Gastroesophageal sphincter (tissue), 4 donors: ENCODE measurements around the gene APC. TPM values are rescaled to one million over a fixed set of nuclear protein-coding genes. Genes with fewer than 3 reads are reported as not detected.

Experiments
- ATAC-seq: fragments of 150-250 bp; one replicate; pipeline ENCODE4 v1.9.1; 2016; ENCODE audit warnings: mild to moderate bottlenecking, moderate library complexity
- H3K27ac ChIP-seq, 4 donors: fragments of 200-600 bp; sonication (generic) in 3 of 4; 1 replicate in 3 of 4; 2 replicates in 1 of 4; pipeline ENCODE4 v1.5.1; 2016 to 2019
- H3K27me3 ChIP-seq: fragments of 200-600 bp; sonication (generic); one replicate; pipeline ENCODE4 v1.5.1; 2019
- H3K36me3 ChIP-seq, 2 donors: fragments of 200-600 bp; sonication (generic); one replicate each; pipeline ENCODE4 v1.5.1; 2019; ENCODE audit warnings: control low read depth in 1 of 2
- H3K4me1 ChIP-seq, 3 donors: fragments of 200-600 bp; sonication (generic); 1 replicate in 2 of 3; 2 replicates in 1 of 3; pipeline ENCODE4 v1.5.1; 2016 to 2019; ENCODE audit warnings: control low read depth in 2 of 3
- H3K4me3 ChIP-seq, 2 donors: fragments of 200-600 bp; sonication (generic); one replicate each; pipeline ENCODE4 v1.5.1; 2019; ENCODE audit warnings: mild to moderate bottlenecking in 1 of 2, moderate library complexity in 1 of 2
- H3K9me3 ChIP-seq, 3 donors: fragments of 200-600 bp; sonication (generic); one replicate each; pipeline ENCODE4 v1.5.1; 2017 to 2019; ENCODE audit warnings: control low read depth in 2 of 3
- EP300 ChIP-seq: sonication (generic); formaldehyde crosslinking; IDR thresholded peaks from one replicate; pipeline ENCODE4 v1.6.1; 2017; ENCODE audit warnings: antibody characterized with exemption, mild to moderate bottlenecking
- POLR2A ChIP-seq, 2 donors: fragments of 450-650 bp; IDR thresholded peaks; one replicate each; pipeline ENCODE4 v1.6.1; 2017; ENCODE audit warnings: antibody characterized with exemption in 2 of 2, mild to moderate bottlenecking in 2 of 2, moderate library complexity in 1 of 2
- POLR2AphosphoS5 ChIP-seq: sonication (generic); formaldehyde crosslinking; IDR thresholded peaks from one replicate; pipeline ENCODE4 v1.6.1; 2017; ENCODE audit warnings: antibody characterized with exemption
- WGBS, 2 donors: methylation state at CpG; one replicate each; pipeline ENCODE4 v1.1.5; 2018; ENCODE audit warnings: low coverage in 1 of 2; 5-methylcytosine and 5-hydroxymethylcytosine counted together
- total RNA-seq, 4 donors: library from RNA; depleted of rRNA; stranded (reverse); fragments of >200 nt; gene quantifications; one replicate each; pipeline ENCODE4 v1.1.0, GENCODE V29; 2016
- TF ChIP-seq, protein P1 (sequence below), 4 experiments: fragments of 200-600 bp in 2 of 4; fragments of 450-650 bp in 2 of 4; sonication (generic) in 1 of 4; IDR thresholded peaks; one replicate each; pipeline ENCODE4 v1.5.1; 2017 to 2019; ENCODE audit warnings: antibody characterized with exemption in 4 of 4, mild to moderate bottlenecking in 2 of 4, moderate library complexity in 2 of 4

APC gene
- 100 to 1,000 TPM in 2 of 4 donors, 10 to 100 TPM in 2; 77.3 to 172 (median 112) TPM for total RNA-seq

DNA sequence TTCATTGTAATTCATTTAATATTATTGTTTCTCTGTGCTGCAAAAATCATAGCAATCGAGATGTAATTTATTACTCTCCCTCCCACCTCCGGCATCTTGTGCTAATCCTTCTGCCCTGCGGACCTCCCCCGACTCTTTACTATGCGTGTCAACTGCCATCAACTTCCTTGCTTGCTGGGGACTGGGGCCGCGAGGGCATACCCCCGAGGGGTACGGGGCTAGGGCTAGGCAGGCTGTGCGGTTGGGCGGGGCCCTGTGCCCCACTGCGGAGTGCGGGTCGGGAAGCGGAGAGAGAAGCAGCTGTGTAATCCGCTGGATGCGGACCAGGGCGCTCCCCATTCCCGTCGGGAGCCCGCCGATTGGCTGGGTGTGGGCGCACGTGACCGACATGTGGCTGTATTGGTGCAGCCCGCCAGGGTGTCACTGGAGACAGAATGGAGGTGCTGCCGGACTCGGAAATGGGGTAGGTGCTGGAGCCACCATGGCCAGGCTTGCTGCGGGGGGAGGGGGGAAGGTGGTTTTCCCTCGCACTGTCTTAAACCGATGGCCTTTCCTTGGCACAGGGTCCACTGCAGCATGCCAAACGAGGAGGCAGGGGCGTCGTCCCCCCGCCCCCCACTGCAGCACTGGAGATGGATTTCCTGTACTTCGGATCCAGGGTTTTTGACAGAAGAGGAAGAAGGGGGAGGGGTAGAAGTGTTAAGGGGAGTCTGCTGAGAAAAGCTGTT, at the start of gene APC:
APC (plus strand) TSS at position 423 of the 728 bp plus-strand sequence. CDS start 17,006 bp downstream, outside the sequence.
- no peak for TF ChIP-seq EP300
- peak in 1 of 2 donors; percentile 34 for TF ChIP-seq POLR2A (IDR thresholded peaks at IDR 0.05)
- peak; percentile 81 for TF ChIP-seq POLR2AphosphoS5
- TF ChIP-seq, protein P1, sequence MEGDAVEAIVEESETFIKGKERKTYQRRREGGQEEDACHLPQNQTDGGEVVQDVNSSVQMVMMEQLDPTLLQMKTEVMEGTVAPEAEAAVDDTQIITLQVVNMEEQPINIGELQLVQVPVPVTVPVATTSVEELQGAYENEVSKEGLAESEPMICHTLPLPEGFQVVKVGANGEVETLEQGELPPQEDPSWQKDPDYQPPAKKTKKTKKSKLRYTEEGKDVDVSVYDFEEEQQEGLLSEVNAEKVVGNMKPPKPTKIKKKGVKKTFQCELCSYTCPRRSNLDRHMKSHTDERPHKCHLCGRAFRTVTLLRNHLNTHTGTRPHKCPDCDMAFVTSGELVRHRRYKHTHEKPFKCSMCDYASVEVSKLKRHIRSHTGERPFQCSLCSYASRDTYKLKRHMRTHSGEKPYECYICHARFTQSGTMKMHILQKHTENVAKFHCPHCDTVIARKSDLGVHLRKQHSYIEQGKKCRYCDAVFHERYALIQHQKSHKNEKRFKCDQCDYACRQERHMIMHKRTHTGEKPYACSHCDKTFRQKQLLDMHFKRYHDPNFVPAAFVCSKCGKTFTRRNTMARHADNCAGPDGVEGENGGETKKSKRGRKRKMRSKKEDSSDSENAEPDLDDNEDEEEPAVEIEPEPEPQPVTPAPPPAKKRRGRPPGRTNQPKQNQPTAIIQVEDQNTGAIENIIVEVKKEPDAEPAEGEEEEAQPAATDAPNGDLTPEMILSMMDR (IDR thresholded peaks at IDR 0.05) = peak in 2 of 4 experiments; percentile 41 to 44
- no peaks in the 10 kb centered on the region for H3K27me3 ChIP-seq
- H3K9me3 ChIP-seq = no peaks in the 10 kb centered on the region
- peak; percentile 99 for ATAC-seq
- peak within 1 kb of the TSS; percentile 49 to 65 for H3K4me3 ChIP-seq
- H3K36me3 ChIP-seq = no peaks in the 10 kb centered on the region
- peaks cover 2 to 71% (median 4%) of the 10 kb centered on the region in 3 donors for H3K4me1 ChIP-seq
- WGBS, 2 donors = 0% methylated on average over 7 to 10 of the region's 36 CpGs
- H3K27ac ChIP-seq = peak within 1 kb of the TSS; percentile 30 to 83 (median 81)

DNA sequence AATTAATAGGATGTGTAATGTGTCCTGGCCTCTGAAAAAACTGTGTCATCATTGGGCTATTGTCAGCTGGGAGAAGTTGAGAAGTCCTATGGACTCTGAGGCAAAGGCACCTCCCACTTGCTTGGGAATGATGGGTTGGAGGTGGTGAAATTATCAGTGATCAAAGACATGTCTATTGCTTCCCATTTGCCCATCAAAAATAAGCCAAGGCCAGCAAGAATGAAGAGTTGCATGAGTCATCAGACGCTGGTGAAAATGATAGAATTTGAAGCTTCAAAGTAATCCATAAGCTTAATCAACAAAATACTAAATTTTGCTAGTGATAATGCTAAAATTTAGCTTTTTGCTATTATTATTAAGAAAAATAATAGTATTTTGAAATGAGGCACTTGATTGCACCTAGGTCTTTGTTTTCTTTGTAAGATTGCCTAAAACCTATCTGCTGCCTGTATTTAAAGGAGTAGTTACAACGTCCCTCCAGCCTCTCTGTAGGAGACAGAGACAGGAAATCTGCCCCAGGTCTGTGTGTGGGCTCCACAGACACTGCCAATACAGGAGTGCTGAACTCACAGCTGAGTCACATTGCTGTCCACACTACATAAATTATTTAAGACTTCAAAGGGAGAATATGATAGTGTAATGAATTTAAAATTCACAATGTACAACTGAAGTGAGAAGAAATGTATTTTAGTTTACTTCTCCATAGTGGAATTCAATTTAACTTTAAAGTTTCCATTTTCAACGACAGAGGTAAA, 48.4 kb upstream of the APC start:
- no peak overlapping the region for H3K27ac ChIP-seq
- H3K4me3 ChIP-seq = no peak overlapping the region
- H3K4me1 ChIP-seq = peaks cover 3 to 19% (median 11%) of the 10 kb centered on the region in 3 donors
- TF ChIP-seq POLR2A (IDR thresholded peaks at IDR 0.05) (no peak), EP300 (no peak)
- TF ChIP-seq, protein P1 (IDR thresholded peaks at IDR 0.05) = no peak
- H3K9me3 ChIP-seq = no peaks in the 10 kb centered on the region
- WGBS, 2 donors = 32 to 41% methylated on average over 3 of the region's 3 CpGs
- ATAC-seq = no peak
- H3K36me3 ChIP-seq = no peaks in the 10 kb centered on the region
- H3K27me3 ChIP-seq = no peaks in the 10 kb centered on the region

DNA sequence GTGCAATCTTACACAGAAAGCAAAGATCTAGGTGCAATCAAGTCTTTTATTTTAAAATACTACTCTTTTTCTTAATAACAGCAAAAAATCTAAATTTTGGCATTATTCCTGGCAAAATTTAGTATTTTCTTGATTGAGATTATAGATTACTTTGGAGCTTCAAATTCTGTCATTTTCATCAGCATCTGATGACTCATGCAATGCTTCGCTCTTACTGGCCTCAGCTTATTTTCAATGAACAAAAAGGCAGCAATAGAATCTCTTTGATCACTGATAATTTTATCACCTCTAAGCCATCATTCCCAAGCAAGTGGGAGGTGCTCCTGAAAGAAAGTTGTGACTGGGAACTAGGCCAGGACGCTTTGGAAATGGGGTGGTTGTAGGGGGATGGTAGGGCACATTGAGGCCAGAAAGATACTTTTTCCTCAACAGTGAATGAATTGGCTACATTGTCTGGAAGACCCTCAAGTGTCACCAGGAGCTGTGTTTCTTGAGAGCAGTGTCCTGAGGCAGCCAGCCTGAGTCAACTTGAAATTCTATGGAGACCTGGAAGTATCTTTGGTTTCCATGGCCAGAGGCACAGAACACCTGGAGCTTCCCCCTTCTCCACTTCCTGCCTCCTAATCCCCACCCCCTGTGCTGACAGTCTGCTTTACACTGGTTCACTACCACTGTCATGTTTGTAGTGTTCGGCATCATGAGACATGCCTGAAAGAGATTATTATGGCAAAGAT, 46.9 kb upstream of the APC start:
- TF ChIP-seq EP300 (no peak), POLR2AphosphoS5 (no peak), POLR2A (IDR thresholded peaks at IDR 0.05) (no peak)
- TF ChIP-seq, protein P1 (IDR thresholded peaks at IDR 0.05) = no peak
- ATAC-seq = no peak
- Histone ChIP-seq H3K4me3 (no peak overlapping the region), H3K9me3 (no peaks in the 10 kb centered on the region), H3K27ac (no peak overlapping the region), H3K4me1 (peaks cover 3 to 7% (median 6%) of the 10 kb centered on the region in 3 donors), H3K27me3 (no peaks in the 10 kb centered on the region), H3K36me3 (no peaks in the 10 kb centered on the region)
- 80 to 100% methylated on average over 1 to 3 of the region's 3 CpGs for WGBS, 2 donors

DNA sequence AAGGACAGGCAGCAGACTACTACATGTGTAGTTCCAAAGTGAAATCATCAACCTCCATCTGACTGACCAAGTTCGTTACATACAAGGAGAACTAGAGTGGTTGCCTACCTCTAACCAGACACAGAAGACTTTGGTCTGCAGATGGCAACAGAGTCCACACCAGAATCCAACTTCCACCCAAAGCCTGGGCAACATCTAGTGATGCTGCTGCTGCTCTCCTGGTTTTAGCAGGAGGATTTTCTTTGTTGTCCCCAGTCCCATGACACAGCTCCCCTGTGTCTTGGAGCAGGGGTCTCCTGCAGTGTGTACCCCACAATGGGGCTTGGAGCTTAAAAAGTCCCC, 46.4 kb upstream of the APC start:
- no peak for ATAC-seq
- TF ChIP-seq EP300 (no peak), POLR2A (IDR thresholded peaks at IDR 0.05) (no peak), POLR2AphosphoS5 (no peak)
- TF ChIP-seq, protein P1 (IDR thresholded peaks at IDR 0.05) = no peak
- H3K9me3 ChIP-seq = no peaks in the 10 kb centered on the region
- no peak overlapping the region for H3K4me3 ChIP-seq
- H3K27me3 ChIP-seq = no peaks in the 10 kb centered on the region
- H3K4me1 ChIP-seq = peaks cover 0 to 2% (median under 1%) of the 10 kb centered on the region in 3 donors
- no peaks in the 10 kb centered on the region for H3K36me3 ChIP-seq
- no peak overlapping the region for H3K27ac ChIP-seq
- 60% methylated on average over 1 of the region's 1 CpG; no CpG with 5 or more reads in 1 of the 2 donors for WGBS, 2 donors
